A549 (cell line): ENCODE data around the gene CA11. TPM values are rescaled to one million over a fixed set of nuclear protein-coding genes. Genes with fewer than 3 reads are reported as not detected.

Source experiments
- BHLHE40 ChIP-seq: IDR thresholded peaks from 2 replicates; pipeline ENCODE4 v1.6.1; 2012; ENCODE audit warnings: low read depth, low read length, inconsistent platforms
- CBX8 ChIP-seq: fragments of 200-600 bp; sonication (generic); IDR thresholded peaks from 2 replicates; pipeline ENCODE4 v1.6.1; 2016
- EHF ChIP-seq: fragments of 250-450 bp; sonication (Bioruptor Pico); IDR thresholded peaks from 2 replicates; pipeline ENCODE4 v1.5.0; 2020; ENCODE audit warnings: mild to moderate bottlenecking
- EHMT2 ChIP-seq: fragments of 200-600 bp; sonication (generic); IDR thresholded peaks from 2 replicates; pipeline ENCODE4 v1.6.1; 2016; ENCODE audit warnings: antibody characterized with exemption, low read depth, mild to moderate bottlenecking, moderate library complexity
- FOSB ChIP-seq: fragments of 250-450 bp; sonication (Bioruptor Pico); IDR thresholded peaks from 2 replicates; pipeline ENCODE4 v1.5.0; 2020; ENCODE audit warnings: mild to moderate bottlenecking, moderate library complexity
- FOSL2 ChIP-seq, 2 experiments: fragments of 450-650 bp in 1 of 2; fragments of >200 bp in 1 of 2; sonication (Bioruptor Twin) in 1 of 2; formaldehyde crosslinking; IDR thresholded peaks; 2 replicates each; pipeline versions ENCODE4 v1.5.0 to v1.6.1; 2016 to 2020; ENCODE audit warnings: mild to moderate bottlenecking in 1 of 2, moderate library complexity in 1 of 2
- FOXS1 ChIP-seq: fragments of 250-450 bp; sonication (Bioruptor Pico); IDR thresholded peaks from 2 replicates; pipeline ENCODE4 v1.5.0; 2020; ENCODE audit warnings: mild to moderate bottlenecking, moderate library complexity
- HDAC2 ChIP-seq: fragments of 200-600 bp; sonication (generic); IDR thresholded peaks from 2 replicates; pipeline ENCODE4 v1.6.1; 2016
- HOXA7 ChIP-seq: fragments of 250-450 bp; sonication (Bioruptor Pico); IDR thresholded peaks from 2 replicates; pipeline ENCODE4 v1.5.0; 2020; ENCODE audit warnings: mild to moderate bottlenecking, moderate library complexity
- HOXB5 ChIP-seq: fragments of 250-450 bp; sonication (Bioruptor Pico); IDR thresholded peaks from 2 replicates; pipeline ENCODE4 v1.5.0; 2020; ENCODE audit warnings: mild to moderate bottlenecking, moderate library complexity
- JUNB ChIP-seq: fragments of >200 bp; sonication (Bioruptor Twin); formaldehyde crosslinking; IDR thresholded peaks from 2 replicates; pipeline ENCODE4 v1.6.1; 2016
- KDM1A ChIP-seq: fragments of 200-600 bp; sonication (generic); IDR thresholded peaks from 2 replicates; pipeline ENCODE4 v1.6.1; 2016; ENCODE audit warnings: low read depth, mild to moderate bottlenecking
- NPAS2 ChIP-seq: fragments of 250-450 bp; sonication (Bioruptor Pico); IDR thresholded peaks from 2 replicates; pipeline ENCODE4 v1.8.0; 2022; ENCODE audit warnings: mild to moderate bottlenecking, moderate library complexity, borderline replicate concordance
- PBX3 ChIP-seq: IDR thresholded peaks from 2 replicates; pipeline ENCODE4 v1.6.1; 2012
- POLR2AphosphoS2 ChIP-seq: conservative IDR thresholded peaks from 2 replicates; pipeline ENCODE4 v1.6.1; 2012; ENCODE audit warnings: low read length, improper control_type of control experiment, inconsistent platforms
- RARB ChIP-seq: fragments of 250-450 bp; sonication (Bioruptor Pico); IDR thresholded peaks from 2 replicates; pipeline ENCODE4 v1.8.0; 2021; ENCODE audit warnings: mild to moderate bottlenecking, moderate library complexity
- RCOR1 ChIP-seq: fragments of 150-350 bp; IDR thresholded peaks from 2 replicates; pipeline ENCODE4 v1.6.1; 2014; ENCODE audit warnings: antibody characterized with exemption, low read length, low read depth
- RNF2 ChIP-seq: fragments of 200-600 bp; sonication (generic); IDR thresholded peaks from 2 replicates; pipeline ENCODE4 v1.6.1; 2016; ENCODE audit warnings: low read depth, mild to moderate bottlenecking, antibody characterized with exemption, moderate library complexity, borderline replicate concordance
- SMC3 ChIP-seq: fragments of >200 bp; sonication (Bioruptor Twin); formaldehyde crosslinking; IDR thresholded peaks from 3 replicates; pipeline ENCODE4 v1.6.1; 2018; ENCODE audit warnings: inconsistent platforms
- SREBF2 ChIP-seq: fragments of 450-650 bp; IDR thresholded peaks from 2 replicates; pipeline ENCODE4 v1.6.1; 2014; ENCODE audit warnings: mild to moderate bottlenecking, moderate library complexity
- TFCP2L1 ChIP-seq: fragments of 250-450 bp; sonication (Bioruptor Pico); IDR thresholded peaks from 2 replicates; pipeline ENCODE4 v1.5.0; 2021; ENCODE audit warnings: mild to moderate bottlenecking
- TP53 ChIP-seq: fragments of 250-450 bp; sonication (Bioruptor Pico); IDR thresholded peaks from 2 replicates; pipeline ENCODE4 v1.5.0; 2021; ENCODE audit warnings: mild to moderate bottlenecking, moderate library complexity
- ZNF302 ChIP-seq: fragments of 250-450 bp; sonication (Bioruptor Pico); IDR thresholded peaks from 2 replicates; pipeline ENCODE4 v1.9.0; 2021; ENCODE audit warnings: inconsistent platforms, mild to moderate bottlenecking, moderate library complexity
- ZSCAN20 ChIP-seq: fragments of 250-450 bp; sonication (Bioruptor Pico); IDR thresholded peaks from 2 replicates; pipeline ENCODE4 v1.8.0; 2022; ENCODE audit warnings: mild to moderate bottlenecking, moderate library complexity
- polyA plus RNA-seq, 4 experiments: library from polyadenylated mRNA; depleted of rRNA in 3 of 4; stranded (reverse); fragments of >200 nt; fragmentation: RNase III in 1 of 4; extraction: RNeasy Plus Mini Kit Qiagen cat#74134 plus additional on column Dnase treatment in 1 of 4; gene quantifications; 2 replicates in 3 of 4; 3 replicates in 1 of 4; pipeline ENCODE4 v1.2.3, GENCODE V29; 2011 to 2017
- TF ChIP-seq, protein P1 (sequence below): fragments of >200 bp; sonication (Bioruptor Twin); formaldehyde crosslinking; IDR thresholded peaks from 3 replicates; pipeline ENCODE4 v1.6.1; 2016
- TF ChIP-seq, protein P2 (sequence below): fragments of >200 bp; sonication (Bioruptor Twin); formaldehyde crosslinking; IDR thresholded peaks from 2 replicates; pipeline ENCODE4 v1.6.1; 2016
- TF ChIP-seq, protein P3 (sequence below): fragments of 250-450 bp; sonication (Bioruptor Pico); IDR thresholded peaks from 2 replicates; pipeline ENCODE4 v1.5.0; 2021; ENCODE audit warnings: mild to moderate bottlenecking, moderate library complexity, borderline replicate concordance
- TF ChIP-seq, protein P4 (sequence below): fragments of 250-450 bp; sonication (Bioruptor Pico); IDR thresholded peaks from 2 replicates; pipeline ENCODE4 v1.5.0; 2020; ENCODE audit warnings: low read depth, mild to moderate bottlenecking, moderate library complexity

Gene CA11
- polyA plus RNA-seq, 2 of the 4 experiments (the other 2 are of a cell fraction), result 9.8 to 21.0 TPM

DNA sequence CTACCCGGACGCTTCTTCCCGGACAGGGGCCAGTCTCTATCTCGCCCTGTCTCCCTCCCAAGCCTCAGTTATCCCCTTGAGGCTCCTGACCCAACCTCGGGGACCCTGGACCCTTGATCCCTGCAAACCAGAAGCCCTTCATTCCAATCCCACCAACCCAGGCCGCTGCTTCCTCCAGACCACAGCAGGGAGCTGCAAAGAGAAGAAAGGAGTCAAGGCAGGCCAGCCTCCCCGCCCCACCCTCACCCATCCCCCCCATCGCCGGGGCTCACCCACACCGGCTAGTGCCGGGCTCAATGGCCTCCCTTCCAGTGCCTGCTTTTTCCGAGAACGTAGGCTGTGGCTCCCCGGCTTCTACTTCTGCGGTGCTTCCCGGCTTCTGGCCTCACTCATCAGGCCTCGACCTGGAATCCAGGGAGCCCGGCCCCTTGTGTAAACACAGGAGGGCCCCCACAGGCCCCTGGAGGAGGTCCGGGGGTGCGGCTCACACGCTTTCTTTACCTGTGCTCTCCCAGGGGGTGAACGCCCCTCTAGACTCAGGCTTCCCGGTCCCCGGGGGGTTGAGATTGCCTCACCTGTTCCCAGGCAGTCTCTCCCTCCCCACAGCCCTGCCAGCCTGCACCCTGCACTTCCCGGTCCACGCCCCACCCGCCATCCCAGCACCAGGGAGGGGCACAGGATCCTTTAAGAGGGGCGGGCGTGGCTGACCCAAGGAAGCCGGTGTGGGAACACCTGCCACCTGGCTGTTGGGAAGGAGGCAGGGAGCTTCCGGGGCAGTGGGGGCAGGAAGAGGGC is 31.4 kb downstream of the CA11 start, which contains the start of gene FAM83E (continued):
- no peak for TF ChIP-seq SMC3
- TF ChIP-seq EHMT2, result no peak
- TF ChIP-seq KDM1A, result no peak
- TF ChIP-seq, protein P1, sequence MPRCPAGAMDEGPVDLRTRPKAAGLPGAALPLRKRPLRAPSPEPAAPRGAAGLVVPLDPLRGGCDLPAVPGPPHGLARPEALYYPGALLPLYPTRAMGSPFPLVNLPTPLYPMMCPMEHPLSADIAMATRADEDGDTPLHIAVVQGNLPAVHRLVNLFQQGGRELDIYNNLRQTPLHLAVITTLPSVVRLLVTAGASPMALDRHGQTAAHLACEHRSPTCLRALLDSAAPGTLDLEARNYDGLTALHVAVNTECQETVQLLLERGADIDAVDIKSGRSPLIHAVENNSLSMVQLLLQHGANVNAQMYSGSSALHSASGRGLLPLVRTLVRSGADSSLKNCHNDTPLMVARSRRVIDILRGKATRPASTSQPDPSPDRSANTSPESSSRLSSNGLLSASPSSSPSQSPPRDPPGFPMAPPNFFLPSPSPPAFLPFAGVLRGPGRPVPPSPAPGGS, result peak; percentile 68; the same call in 1 of the 3 replicates
- TF ChIP-seq RCOR1, result no peak
- TF ChIP-seq, protein P2, sequence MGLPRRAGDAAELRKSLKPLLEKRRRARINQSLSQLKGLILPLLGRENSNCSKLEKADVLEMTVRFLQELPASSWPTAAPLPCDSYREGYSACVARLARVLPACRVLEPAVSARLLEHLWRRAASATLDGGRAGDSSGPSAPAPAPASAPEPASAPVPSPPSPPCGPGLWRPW, result no peak
- TF ChIP-seq TP53 (CRISPR knock-in tag), result peak; percentile 99
- TF ChIP-seq, protein P3, sequence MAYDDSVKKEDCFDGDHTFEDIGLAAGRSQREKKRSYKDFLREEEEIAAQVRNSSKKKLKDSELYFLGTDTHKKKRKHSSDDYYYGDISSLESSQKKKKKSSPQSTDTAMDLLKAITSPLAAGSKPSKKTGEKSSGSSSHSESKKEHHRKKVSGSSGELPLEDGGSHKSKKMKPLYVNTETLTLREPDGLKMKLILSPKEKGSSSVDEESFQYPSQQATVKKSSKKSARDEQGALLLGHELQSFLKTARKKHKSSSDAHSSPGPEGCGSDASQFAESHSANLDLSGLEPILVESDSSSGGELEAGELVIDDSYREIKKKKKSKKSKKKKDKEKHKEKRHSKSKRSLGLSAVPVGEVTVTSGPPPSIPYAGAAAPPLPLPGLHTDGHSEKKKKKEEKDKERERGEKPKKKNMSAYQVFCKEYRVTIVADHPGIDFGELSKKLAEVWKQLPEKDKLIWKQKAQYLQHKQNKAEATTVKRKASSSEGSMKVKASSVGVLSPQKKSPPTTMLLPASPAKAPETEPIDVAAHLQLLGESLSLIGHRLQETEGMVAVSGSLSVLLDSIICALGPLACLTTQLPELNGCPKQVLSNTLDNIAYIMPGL (CRISPR knock-in tag), result peak; percentile 84
- peak; percentile 98 for TF ChIP-seq FOSB (CRISPR knock-in tag)
- TF ChIP-seq HOXB5 (CRISPR knock-in tag), result peak; percentile 71; the same call in 1 of the 2 replicates
- TF ChIP-seq PBX3, result peak; percentile 74
- no peak for TF ChIP-seq BHLHE40
- no peak for TF ChIP-seq SREBF2
- peak; percentile 92 for TF ChIP-seq POLR2AphosphoS2
- peak; percentile 98 for TF ChIP-seq TFCP2L1 (CRISPR knock-in tag)
- TF ChIP-seq CBX8, result no peak
- TF ChIP-seq ZNF302 (CRISPR knock-in tag), result no peak
- TF ChIP-seq ZSCAN20 (CRISPR knock-in tag), result no peak
- TF ChIP-seq JUNB, result no peak
- TF ChIP-seq NPAS2 (CRISPR knock-in tag), result 0 out of 2 replicates have a peak, but pooled peaks have one; percentile 30
- TF ChIP-seq, protein P4, sequence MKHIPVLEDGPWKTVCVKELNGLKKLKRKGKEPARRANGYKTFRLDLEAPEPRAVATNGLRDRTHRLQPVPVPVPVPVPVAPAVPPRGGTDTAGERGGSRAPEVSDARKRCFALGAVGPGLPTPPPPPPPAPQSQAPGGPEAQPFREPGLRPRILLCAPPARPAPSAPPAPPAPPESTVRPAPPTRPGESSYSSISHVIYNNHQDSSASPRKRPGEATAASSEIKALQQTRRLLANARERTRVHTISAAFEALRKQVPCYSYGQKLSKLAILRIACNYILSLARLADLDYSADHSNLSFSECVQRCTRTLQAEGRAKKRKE, result peak; percentile 72; the same call in 1 of the 2 replicates
- TF ChIP-seq RARB (CRISPR knock-in tag), result peak; percentile 95
- TF ChIP-seq HOXA7, result peak; percentile 99
- 0 out of 2 replicates have a peak, but pooled peaks have one; percentile 47 for TF ChIP-seq FOXS1 (CRISPR knock-in tag)
- peak; percentile 92 for TF ChIP-seq EHF (CRISPR knock-in tag)
- TF ChIP-seq RNF2, result no peak
- TF ChIP-seq FOSL2 (IDR thresholded peaks at IDR 0.05), result no peak
- TF ChIP-seq FOSL2 (CRISPR knock-in tag; IDR thresholded peaks at IDR 0.05), result 0 out of 2 replicates have a peak, but pooled peaks have one; percentile 6
- no peak for TF ChIP-seq HDAC2
- TF ChIP-seq, all 56 proteins: peak for 21
